Superior temporal gyrus (tissue), 1 donor: ENCODE data around the gene APPL2.
"Not testable (repeated sequence)": the region's sequence is repeated elsewhere in the genome, so short reads cannot be mapped to it uniquely, and the experiment has no call there.

ENCODE experiments used
- DNase-seq: peaks from one replicate; pipeline ENCODE4 v3.0.0-alpha.2; 2016; ENCODE audit errors: extremely low spot score

APPL2 gene

GRCh38 chr12:105256921-105257320 lies 20.9 kb upstream of the APPL2 start:
- no peak for DNase-seq

- DNase-seq, result not testable (repeated sequence)
Measured at GRCh38 chr12:105256431-105256830, 20.5 kb upstream of the APPL2 start.

DNA sequence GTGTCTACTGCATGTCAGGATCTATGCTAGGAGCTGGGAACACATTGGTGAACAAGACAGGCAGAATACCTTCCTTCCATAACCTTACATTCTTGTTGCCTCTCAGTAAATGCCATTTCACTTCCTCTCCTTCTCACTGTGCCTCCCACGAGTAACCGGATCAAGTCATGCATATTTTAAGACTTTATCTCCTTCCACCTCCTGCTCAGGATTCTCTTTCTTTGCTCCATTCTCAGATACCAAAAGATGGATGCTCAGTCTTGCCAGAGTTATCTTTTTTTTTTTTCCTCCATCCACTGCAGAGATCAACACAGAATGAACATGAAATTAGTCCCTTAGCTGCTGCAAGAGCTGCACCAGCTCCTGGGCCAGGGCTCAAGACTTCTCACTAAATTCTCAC lies 20.0 kb upstream of the APPL2 start:
- no peak for DNase-seq

GRCh38 chr12:105253866-105254513 lies 18.0 kb upstream of the APPL2 start:
- DNase-seq, result no peak

DNA sequence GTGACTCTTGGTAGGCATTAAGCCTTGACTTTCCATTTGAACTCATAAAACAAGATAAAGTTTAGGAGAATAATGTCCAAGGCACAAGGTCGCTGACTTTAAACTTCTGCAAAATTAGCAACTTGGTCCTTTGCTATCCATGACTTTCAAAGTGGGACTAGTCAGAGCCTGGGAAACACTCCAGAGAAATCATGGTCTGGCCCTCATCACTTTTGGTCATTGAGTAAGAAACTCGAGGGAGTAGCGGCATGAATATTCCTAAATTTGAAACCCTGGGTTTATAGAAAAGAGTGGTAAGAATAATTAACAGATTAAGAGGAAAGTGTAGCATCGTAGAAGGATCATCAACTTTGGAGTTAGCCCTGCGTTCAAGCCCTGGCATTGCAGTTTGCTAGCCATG lies 16.9 kb upstream of the APPL2 start:
- no peak for DNase-seq

GRCh38 chr12:105245776-105246427 lies 9.9 kb upstream of the APPL2 start:
- DNase-seq, result not testable (repeated sequence)

DNA sequence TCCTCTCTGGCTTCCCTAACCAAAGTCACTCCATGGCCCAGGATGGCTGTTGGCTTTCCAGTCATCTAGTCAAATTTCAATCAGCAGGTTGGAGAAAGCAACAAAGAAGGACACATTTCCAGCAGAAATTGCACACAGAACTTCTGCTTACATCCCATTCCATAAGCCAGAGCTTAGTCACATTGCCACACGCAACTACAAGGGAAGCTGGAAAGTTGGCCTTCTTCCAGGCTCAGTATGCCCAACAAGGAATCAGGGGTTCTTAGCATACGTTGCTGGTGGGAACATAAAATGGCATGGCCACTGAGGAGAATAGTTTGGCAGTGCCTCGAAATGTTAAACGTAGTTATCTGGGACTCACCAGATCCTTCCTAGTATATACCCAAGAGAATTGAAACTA lies 9.3 kb upstream of the APPL2 start:
- DNase-seq, result no peak

- no peak for DNase-seq
Measured at GRCh38 chr12:105240228-105240627, 4.3 kb upstream of the APPL2 start.

DNA sequence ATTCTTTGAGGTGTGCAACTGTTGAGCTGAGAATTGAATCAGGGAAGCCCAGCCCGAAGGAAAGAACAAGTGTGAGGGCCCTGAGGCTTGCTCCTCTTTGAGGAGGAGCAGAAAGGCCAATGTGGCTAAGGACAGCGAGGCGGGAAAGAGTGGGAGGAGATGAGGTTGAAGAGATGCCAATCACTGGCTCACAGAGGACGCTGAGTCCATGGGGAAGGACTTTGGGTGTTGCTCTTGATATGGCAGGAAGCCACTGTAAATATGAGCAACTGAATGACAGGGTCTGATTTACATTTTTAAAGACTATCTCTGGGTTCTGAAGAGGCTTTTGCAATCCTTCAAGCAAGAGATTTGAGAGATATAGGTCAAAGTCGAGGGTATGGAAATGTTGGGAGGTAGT lies 3.3 kb upstream of the APPL2 start:
- no peak for DNase-seq

DNA sequence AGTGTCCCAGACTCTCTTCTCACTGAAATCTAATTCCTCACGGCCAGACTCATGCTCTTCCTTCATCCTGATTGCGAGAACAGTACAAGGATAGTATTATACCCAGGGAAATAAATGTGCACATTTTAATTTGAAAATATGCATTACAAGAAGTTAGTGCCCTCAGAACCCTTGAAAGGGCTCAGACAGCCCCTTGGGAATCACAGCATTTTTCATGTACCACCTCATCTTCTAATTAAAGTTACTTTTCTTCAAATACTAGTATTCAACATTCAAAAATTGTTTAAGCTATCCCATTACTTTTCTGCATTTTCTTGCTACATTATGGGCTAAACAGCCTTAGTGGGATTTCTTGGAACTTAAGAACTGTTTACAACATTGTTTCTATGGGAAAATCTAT lies 1.7 kb upstream of the APPL2 start:
- no peak for DNase-seq

DNA sequence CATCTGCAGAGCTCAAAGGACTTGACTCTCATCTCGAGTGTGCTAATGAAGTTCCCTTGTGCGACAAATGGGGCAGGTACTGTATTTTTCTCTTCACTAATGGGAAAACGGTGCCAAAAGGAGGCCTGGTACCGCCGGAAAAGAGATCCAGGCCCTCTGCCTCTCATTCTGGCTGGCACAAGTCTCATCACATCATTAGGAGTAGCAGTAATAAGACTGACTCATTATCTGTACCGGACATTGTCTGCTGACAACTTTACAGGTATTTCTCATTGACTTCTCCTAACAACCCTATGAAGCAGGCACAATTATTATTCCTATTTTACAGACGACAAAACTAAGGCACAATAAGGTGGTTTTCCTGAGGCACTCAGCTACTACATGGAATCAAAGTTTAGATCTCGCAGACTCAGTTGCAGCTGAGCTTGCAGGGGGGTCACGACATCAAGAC lies 668 bp downstream of the APPL2 start:
- peak; percentile 51 for DNase-seq

GRCh38 chr12:105234197-105234596 lies 1.8 kb downstream of the APPL2 start:
- DNase-seq, result no peak

DNA sequence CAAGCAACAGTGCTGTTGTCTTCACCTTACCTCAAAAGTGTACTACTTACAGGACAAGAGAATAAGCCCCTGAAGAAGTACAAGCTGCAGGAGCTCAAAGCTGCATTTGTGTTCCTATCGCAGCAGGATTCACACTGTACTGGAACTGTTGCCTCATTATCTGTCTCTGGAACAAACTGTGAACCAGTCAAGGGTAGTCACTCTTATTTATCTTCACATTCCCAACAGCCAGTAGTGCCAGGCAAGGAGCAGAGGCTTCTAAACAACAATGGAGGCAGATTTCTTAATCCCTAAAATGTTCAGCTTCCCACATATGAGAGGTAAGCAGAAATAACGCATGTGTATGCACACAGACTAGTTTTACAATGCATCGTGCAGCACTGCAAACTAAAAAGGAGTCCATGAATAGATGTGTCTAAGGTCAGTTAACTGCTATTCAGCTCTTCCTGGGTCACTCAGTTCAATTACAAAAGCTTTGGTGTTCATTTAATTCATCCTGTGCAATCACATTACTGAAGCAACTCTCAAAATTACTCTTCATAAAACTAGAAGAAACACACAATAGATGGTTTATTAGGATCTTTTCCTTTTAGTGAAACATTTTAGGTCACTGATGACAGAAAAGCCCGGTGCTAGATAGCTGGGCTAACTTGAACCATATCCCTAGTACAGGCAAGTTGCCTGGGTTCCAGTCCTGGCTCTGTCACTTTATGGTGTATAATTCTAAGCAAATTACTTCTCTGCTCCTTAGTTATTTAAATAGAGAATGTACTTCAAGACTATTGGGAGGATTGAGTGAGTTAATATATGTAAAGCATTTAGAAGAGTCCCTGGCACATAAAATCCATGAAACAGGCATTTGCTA lies 2.7 kb downstream of the APPL2 start:
- DNase-seq, result peak; percentile 67

- no peak for DNase-seq
Measured at GRCh38 chr12:105231396-105231795, 4.6 kb downstream of the APPL2 start.

DNA sequence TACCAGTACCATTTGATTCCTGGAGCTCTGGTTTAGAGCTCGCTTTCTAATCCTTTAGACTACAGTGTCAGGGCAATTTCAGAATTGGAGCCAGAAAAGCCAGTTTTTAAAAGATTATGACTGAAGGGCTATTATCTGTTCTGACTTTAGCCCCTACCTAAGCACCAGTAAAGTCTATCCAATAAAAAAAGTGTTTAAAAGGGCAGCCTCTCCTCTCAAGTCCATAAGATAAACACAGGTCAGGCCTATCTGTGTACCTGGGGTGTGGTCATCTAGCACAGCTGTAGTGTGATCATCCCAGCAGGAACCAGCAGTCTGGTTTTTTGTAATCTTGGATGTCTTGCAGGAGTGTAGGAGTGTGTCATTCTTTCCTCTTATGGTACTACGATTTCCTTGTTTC lies 6.6 kb downstream of the APPL2 start:
- no peak for DNase-seq

- DNase-seq, result no peak
Measured at GRCh38 chr12:105228966-105229365, 7.0 kb downstream of the APPL2 start.

DNA sequence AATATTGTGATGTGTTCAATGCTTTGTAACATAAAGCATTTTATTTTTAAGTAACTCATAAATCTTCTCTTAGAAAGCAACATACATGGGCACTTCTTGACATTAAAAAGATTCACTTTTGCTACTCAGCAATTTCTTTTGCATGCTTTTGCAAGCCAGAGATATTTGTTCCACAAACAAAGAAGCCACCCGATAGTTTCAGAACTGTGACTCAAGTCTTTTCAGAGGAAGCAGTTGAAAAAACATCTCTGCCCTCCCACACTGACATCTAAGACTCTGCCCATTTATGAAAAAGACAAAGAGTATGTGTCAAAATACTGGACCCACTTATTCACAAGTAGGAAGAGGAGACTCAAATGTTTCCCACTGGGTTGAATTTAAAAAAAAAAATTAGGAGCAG lies 7.5 kb downstream of the APPL2 start:
- DNase-seq, result no peak

GRCh38 chr12:105227879-105228278 lies 8.1 kb downstream of the APPL2 start:
- no peak for DNase-seq

- peak; percentile 82 for DNase-seq
Measured at GRCh38 chr12:105226219-105226618, 9.8 kb downstream of the APPL2 start.

- no peak for DNase-seq
Measured at GRCh38 chr12:105225505-105226015, 10.4 kb downstream of the APPL2 start.

- DNase-seq, result no peak
Measured at GRCh38 chr12:105224399-105224798, 11.6 kb downstream of the APPL2 start.

DNA sequence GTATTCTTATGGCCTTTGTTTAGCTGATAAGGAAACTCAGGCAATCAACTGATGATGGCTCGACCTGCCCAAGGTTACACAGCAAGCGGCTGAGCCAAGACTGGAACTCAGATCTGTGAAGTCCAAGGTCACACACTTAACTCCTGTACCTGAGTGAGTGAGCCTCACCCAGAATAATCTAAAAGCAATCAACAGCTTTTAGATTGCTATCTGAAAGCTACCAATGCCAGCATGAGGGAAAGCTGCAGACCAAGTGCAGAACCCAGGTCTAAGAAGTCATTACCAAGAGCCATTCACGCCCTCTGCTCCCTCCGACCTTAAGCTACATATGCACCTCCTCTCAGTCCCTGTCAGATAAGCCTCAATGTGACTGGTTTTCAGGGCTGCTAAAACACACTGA lies 12.1 kb downstream of the APPL2 start:
- no peak for DNase-seq
